ENCODE results near the gene RAB10. TPM values are rescaled to one million over a fixed set of nuclear protein-coding genes. Genes with fewer than 3 reads are reported as not detected.

The RAB10 gene
- total RNA-seq, 1 experiment from 2014 or later: 130 TPM

- H4K5ac ChIP-seq (ENCODE audit: insufficient read length, low read depth, low read length): no peak overlapping the region
- no peak overlapping the region for H3K27ac ChIP-seq (ENCODE audit: insufficient read length, low read depth, low read length)
- Mint-ChIP-seq H3K9me3 (no peaks in the 10 kb centered on the region), H3K27me3 (ENCODE audit: low read depth) (no peaks in the 10 kb centered on the region), H3K4me1 (peaks cover 9 to 18% of the 10 kb centered on the region in 2 experiments), H3K27ac (peak overlapping the region in 2 of 3 experiments; percentile 20 to 23; a peak in 1 of 7 replicates), H3K36me3 (ENCODE audit: insufficient read depth in 1 of 3, low read depth in 3 of 3) (peaks cover 1 to 31% (median 29%) of the 10 kb centered on the region in 3 experiments; a peak in 6 of 7 replicates), H3K4me3 (no peak overlapping the region)
- no peak overlapping the region for H3K14ac ChIP-seq (ENCODE audit: insufficient read depth, low read length)
- H3K9ac ChIP-seq (ENCODE audit: extremely low read depth, insufficient read length, low read length): no peak overlapping the region
- no peaks in the 10 kb centered on the region; the same call in 1 of the 2 replicates for H3K79me2 ChIP-seq (ENCODE audit: insufficient read depth, low read length)
- no peak overlapping the region for H2AFZ ChIP-seq (ENCODE audit: low read length)
- no peak overlapping the region for H2BK12ac ChIP-seq (ENCODE audit: insufficient read length, low read depth, low read length)
- DNase-seq: no peak
- no peak overlapping the region for H4K91ac ChIP-seq (ENCODE audit: insufficient read length, low read depth, low read length)
- no peak overlapping the region for H3K4ac ChIP-seq (ENCODE audit: low read depth, low read length)
- no peaks in the 10 kb centered on the region for H4K20me1 ChIP-seq (ENCODE audit: control insufficient read depth, insufficient read depth, insufficient read length)
- H2BK120ac ChIP-seq (ENCODE audit: low read depth, low read length, poor library complexity, severe bottlenecking): no peak overlapping the region
- H2BK15ac ChIP-seq (ENCODE audit: low read depth, low read length): no peak overlapping the region
- H3K27me3 ChIP-seq (ENCODE audit: insufficient read depth, low read length): no peaks in the 10 kb centered on the region
- H3K23me2 ChIP-seq (ENCODE audit: insufficient read length, low read depth, low read length, poor library complexity, severe bottlenecking): no peaks in the 10 kb centered on the region
- peaks cover 6% of the 10 kb centered on the region for H3K79me1 ChIP-seq (ENCODE audit: insufficient read depth, low read depth, low read length, poor library complexity, severe bottlenecking)
- no peak overlapping the region for H2AK5ac ChIP-seq (ENCODE audit: insufficient read length, low read length)
- H4K8ac ChIP-seq (replicated peaks; ENCODE audit: insufficient read length, low read depth, low read length): no peak overlapping the region
- no peaks in the 10 kb centered on the region for H3K9me3 ChIP-seq (ENCODE audit: control insufficient read depth, low read depth, low read length)
- no peak overlapping the region for H3K18ac ChIP-seq (ENCODE audit: insufficient read length, low read depth, low read length)
- no peak overlapping the region for H3K4me2 ChIP-seq (ENCODE audit: insufficient read depth, insufficient read length, low read length)
- H3K4me1 ChIP-seq (ENCODE audit: insufficient read depth, low read length): no peaks in the 10 kb centered on the region
- no peak for TF ChIP-seq CTCF (conservative IDR thresholded peaks at IDR 0.05)
- no CpG with 5 or more reads among the region's 4 CpGs for WGBS (ENCODE audit: extremely low coverage, insufficient read length, low lambda C conversion rate)
- no peak overlapping the region for H3K56ac ChIP-seq (ENCODE audit: insufficient read length, low read depth, low read length)
- no peak overlapping the region for H2BK20ac ChIP-seq (ENCODE audit: low read depth, low read length, poor library complexity, severe bottlenecking)
- no peak overlapping the region for H2BK5ac ChIP-seq (ENCODE audit: insufficient read length, low read length)
- H3K23ac ChIP-seq (ENCODE audit: insufficient read length, low read depth, low read length): no peak overlapping the region
- H3T11ph ChIP-seq (ENCODE audit: low read length): no peak overlapping the region
Measured at GRCh38 chr2:26126074-26126473, 92.2 kb downstream of the RAB10 start.

All from H9 (cell line).